Measurements from ENCODE around the gene SCNN1G. TPM values are rescaled to one million over a fixed set of nuclear protein-coding genes. Genes with fewer than 3 reads are reported as not detected.

Gene SCNN1G
- total and polyA plus RNA-seq, 2 of the 13 experiments (the other 11 are each of a cell fraction or from before 2014, with no cell fraction given): not detected

GRCh38 chr16:23172583-23172982 is 10.0 kb upstream of the SCNN1G start (continued):
- no peak for TF ChIP-seq NFE2 (CRISPR knock-in tag; IDR thresholded peaks at IDR 0.05)
- no peak for TF ChIP-seq ZNF44 (CRISPR knock-in tag; IDR thresholded peaks at IDR 0.05)

GRCh38 chr16:23172994-23173393 is 9.6 kb upstream of the SCNN1G start:
- intact Hi-C loops (cut with micrococcal nuclease; ENCODE audit: unreplicated experiment): no loop called here
- CTCF ChIA-PET (ENCODE audit: low intra/inter-chr PET ratio, low total read pairs): no interaction called here
- Histone ChIP-seq H2AFZ (ENCODE audit: low read length) (no peak overlapping the region), H3K9ac (ENCODE audit: insufficient read depth, low read depth, low read length) (no peak overlapping the region), H3K36me3 (replicated peaks in 1 of 2; ENCODE audit: control insufficient read depth in 1 of 2, insufficient read depth in 2 of 2, low read length in 2 of 2) (no peaks in the 10 kb centered on the region), H3K4me3 (replicated peaks in 1 of 3; ENCODE audit: insufficient read depth in 1 of 3, low read depth in 2 of 3, low read length in 3 of 3) (no peak overlapping the region), H3K79me2 (ENCODE audit: insufficient read depth, low read length) (no peaks in the 10 kb centered on the region), H3K27me3 (ENCODE audit: control insufficient read depth in 1 of 2, insufficient read depth in 2 of 2, low read length in 2 of 2) (peaks cover 0 to 10% of the 10 kb centered on the region in 2 experiments; a peak in 3 of 5 replicates), H4K20me1 (ENCODE audit: insufficient read depth, low read length) (no peaks in the 10 kb centered on the region), H3K4me1 (ENCODE audit: insufficient read depth, low read length) (no peaks in the 10 kb centered on the region), H3K27ac (ENCODE audit: extremely low read length, insufficient read depth, low read length) (no peak overlapping the region), H3K9me3 (ENCODE audit: low read length) (no peaks in the 10 kb centered on the region), H3K4me2 (ENCODE audit: low read depth, low read length) (no peak overlapping the region)
- in situ Hi-C loops (cut with HindIII; ENCODE audit: extremely low pct_ligation_motif_present, low pct_unique_long_range_greater_than_20kb): no loop called here
- FAIRE-seq: no peak
- ATAC-seq: no peak
- BruUV-seq (replicated peaks): no TSS peak
- no peak for DNase-seq (ENCODE audit: low spot score)
- 28% methylated on average over 3 of the region's 3 CpGs for WGBS (ENCODE audit: low lambda C conversion rate)
- POLR2A ChIA-PET: no interaction called here
- TF ChIP-seq REPIN1 (CRISPR knock-in tag; IDR thresholded peaks at IDR 0.05; ENCODE audit: borderline replicate concordance, low read depth) (no peak), ELF1 (CRISPR knock-in tag; IDR thresholded peaks at IDR 0.05) (no peak), DNMT3B (CRISPR knock-in tag; conservative IDR thresholded peaks at IDR 0.05) (no peak), DRAP1 (CRISPR knock-in tag; IDR thresholded peaks at IDR 0.05) (no peak), BORCS8-MEF2B (CRISPR knock-in tag; IDR thresholded peaks at IDR 0.05) (no peak), ZFP91 (CRISPR knock-in tag; IDR thresholded peaks at IDR 0.05; ENCODE audit: borderline replicate concordance) (no peak), ZNF441 (CRISPR knock-in tag; IDR thresholded peaks at IDR 0.05; ENCODE audit: borderline replicate concordance) (no peak), GABPA (IDR thresholded peaks at IDR 0.05; ENCODE audit: low read depth, low read length) (no peak), GABPA (CRISPR knock-in tag; IDR thresholded peaks at IDR 0.05; ENCODE audit: low read depth) (no peak), ZNF746 (CRISPR knock-in tag; IDR thresholded peaks at IDR 0.05) (no peak), ZMYM2 (CRISPR knock-in tag; IDR thresholded peaks at IDR 0.05) (no peak), ZNF839 (CRISPR knock-in tag; IDR thresholded peaks at IDR 0.05; ENCODE audit: borderline replicate concordance) (no peak), FUBP1 (CRISPR knock-in tag; IDR thresholded peaks at IDR 0.05; ENCODE audit: borderline replicate concordance) (no peak), ISX (CRISPR knock-in tag; conservative IDR thresholded peaks at IDR 0.05) (no peak), AHR (CRISPR knock-in tag; IDR thresholded peaks at IDR 0.05) (no peak), PAXIP1 (CRISPR knock-in tag; conservative IDR thresholded peaks at IDR 0.05) (no peak)

All from HepG2 (cell line).